ENCODE data around the gene PMM2. TPM values are rescaled to one million over a fixed set of nuclear protein-coding genes. Genes with fewer than 3 reads are reported as not detected.
"Not testable (repeated sequence)": the region's sequence is repeated elsewhere in the genome, so short reads cannot be mapped to it uniquely, and the experiment has no call there.

PMM2 gene
- 10 to 100 TPM; 10.4 to 20.9 (median 16.6) TPM for total RNA-seq

GRCh38 chr16:8797364-8798173, at the start of gene PMM2, which contains the start of gene TMEM186:
Gene PMM2 (plus strand): TSS chr16:8797839. CDS start chr16:8797883, 44 bp downstream.
Gene TMEM186 (minus strand): TSS chr16:8797639. CDS start chr16:8797614, 25 bp downstream.
- Histone ChIP-seq H3K27ac (peak within 1 kb of the TSS; percentile 84 to 98 (median 92)), H3K27me3 (no peaks in the 10 kb centered on the region), H3K9me3 (no peaks in the 10 kb centered on the region), H3K4me3 (peak within 1 kb of the TSS; percentile 92 to 100 (median 96)), H3K36me3 (peaks cover 0 to 13% of the 10 kb centered on the region in 2 donors), H3K4me1 (peaks cover 26% of the 10 kb centered on the region in 2 donors)
- TF ChIP-seq POLR2A (IDR thresholded peaks at IDR 0.05): peak; percentile 23 to 67
- TF ChIP-seq CTCF (IDR thresholded peaks at IDR 0.05 in 4 of 5, conservative IDR thresholded peaks at IDR 0.05 in 1 of 5): peak in 3 of 5 experiments; percentile 15 to 26 (median 16)
- in situ Hi-C loops (cut with MboI; ENCODE audit: low sequenced_read_pairs in 4 of 4): loop anchor here in 3 of 4 donors (10.0 kb wide), 2 partner anchors 77 to 123 kb away; partner anchors contain the start of gene ABAT (in 1 of the 3)
- DNase-seq (peak; percentile 95 to 96), ATAC-seq (peak; percentile 98 to 99)
- intact Hi-C loops (cut with DNase I; ENCODE audit: low total_unique reads): loop anchor here (2.0 kb wide), 1 partner anchor 177 kb away; the partner anchor contains the start of gene METTL22

GRCh38 chr16:8748944-8749343, 48.7 kb upstream of the PMM2 start:
- in situ Hi-C loops (cut with MboI; ENCODE audit: low sequenced_read_pairs in 4 of 4); H3K9me3 ChIP-seq; H3K36me3 ChIP-seq; DNase-seq; H3K27me3 ChIP-seq; H3K4me1 ChIP-seq; H3K4me3 ChIP-seq; intact Hi-C loops (cut with DNase I; ENCODE audit: low total_unique reads); ATAC-seq; H3K27ac ChIP-seq: not testable (repeated sequence)

- Histone ChIP-seq H3K27me3 (no peaks in the 10 kb centered on the region), H3K36me3 (no peaks in the 10 kb centered on the region), H3K27ac (no peak overlapping the region), H3K4me1 (no peaks in the 10 kb centered on the region), H3K4me3 (no peak overlapping the region), H3K9me3 (no peaks in the 10 kb centered on the region)
- no peak for TF ChIP-seq POLR2A (IDR thresholded peaks at IDR 0.05)
- TF ChIP-seq CTCF (IDR thresholded peaks at IDR 0.05 in 4 of 5, conservative IDR thresholded peaks at IDR 0.05 in 1 of 5): no peak
- in situ Hi-C loops (cut with MboI; ENCODE audit: low sequenced_read_pairs in 4 of 4) (no loop called here), intact Hi-C loops (cut with DNase I; ENCODE audit: low total_unique reads) (no loop called here)
- DNase-seq (no peak), ATAC-seq (no peak)
Measured at GRCh38 chr16:8751481-8752311, 45.9 kb upstream of the PMM2 start.

GRCh38 chr16:8752706-8753105, 44.9 kb upstream of the PMM2 start:
- no peaks in the 10 kb centered on the region for H3K4me1 ChIP-seq
- ATAC-seq (no peak), DNase-seq (no peak)
- intact Hi-C loops (cut with DNase I; ENCODE audit: low total_unique reads): no loop called here
- H3K36me3 ChIP-seq: no peaks in the 10 kb centered on the region
- TF ChIP-seq CTCF (IDR thresholded peaks at IDR 0.05 in 4 of 5, conservative IDR thresholded peaks at IDR 0.05 in 1 of 5): no peak
- in situ Hi-C loops (cut with MboI; ENCODE audit: low sequenced_read_pairs in 4 of 4): no loop called here
- no peaks in the 10 kb centered on the region for H3K27me3 ChIP-seq
- no peak overlapping the region for H3K27ac ChIP-seq
- no peak overlapping the region for H3K4me3 ChIP-seq
- no peaks in the 10 kb centered on the region for H3K9me3 ChIP-seq

All from gastrocnemius medialis (tissue), 4 donors.